ENCODE data around the gene PPARG. TPM values are rescaled to one million over a fixed set of nuclear protein-coding genes. Genes with fewer than 3 reads are reported as not detected.
A peak's percentile ranks its signal among the peaks of the same experiment; 100 is the strongest.

PPARG gene
- total RNA-seq, 1 experiment from 2014 or later: 71.6 TPM

- Histone ChIP-seq H3K79me2 (ENCODE audit: insufficient read depth, low read length) (no peaks in the 10 kb centered on the region), H3K4me2 (ENCODE audit: low read length) (peak overlapping the region; percentile 8; the same call in 1 of the 2 replicates), H3K36me3 (ENCODE audit: control insufficient read depth in 1 of 2, insufficient read depth in 2 of 2, low read length in 2 of 2) (no peaks in the 10 kb centered on the region), H3K27me3 (ENCODE audit: insufficient read depth, low read length) (no peaks in the 10 kb centered on the region), H3K9me3 (ENCODE audit: control insufficient read depth in 1 of 2, insufficient read depth in 1 of 2, low read depth in 1 of 2, low read length in 2 of 2) (no peaks in the 10 kb centered on the region), H4K20me1 (ENCODE audit: insufficient read depth) (no peaks in the 10 kb centered on the region), H3K4me1 (ENCODE audit: control insufficient read depth in 1 of 2, insufficient read depth in 2 of 2, low read length in 2 of 2) (peaks cover 18 to 38% of the 10 kb centered on the region in 2 experiments), H3K9ac (ENCODE audit: low read length) (no peak overlapping the region), H3K9me2 (ENCODE audit: insufficient read depth) (no peaks in the 10 kb centered on the region), H3K4me3 (replicated peaks in 1 of 2; ENCODE audit: low read depth in 1 of 2, low read length in 2 of 2) (no peak overlapping the region), H3K27ac (ENCODE audit: low read depth, low read length) (no peak overlapping the region), H2AFZ (ENCODE audit: low read depth, low read length, poor library complexity, severe bottlenecking) (no peak overlapping the region)
- TF ChIP-seq POLR2A (IDR thresholded peaks at IDR 0.05; ENCODE audit: borderline replicate concordance, extremely low read depth, insufficient read depth, insufficient read length) (no peak), CBX3 (IDR thresholded peaks at IDR 0.05; ENCODE audit: low read depth) (no peak), SP1 (IDR thresholded peaks at IDR 0.05; ENCODE audit: low read depth) (no peak), EGR1 (IDR thresholded peaks at IDR 0.05; ENCODE audit: low read depth) (peak; percentile 29; the same call in 1 of the 2 replicates), MAX (IDR thresholded peaks at IDR 0.05) (no peak), POLR2AphosphoS5 (IDR thresholded peaks at IDR 0.05; ENCODE audit: low read depth, low read length) (no peak), ELF1 (IDR thresholded peaks at IDR 0.05; ENCODE audit: borderline replicate concordance, low read depth) (no peak), FOSL1 (IDR thresholded peaks at IDR 0.05; ENCODE audit: low read depth) (0 out of 2 replicates have a peak, but pooled peaks have one; percentile 7)
- intact Hi-C loops (cut with micrococcal nuclease): no loop called here
- no TSS peak for BruUV-seq (replicated peaks)
- ChIA-PET RAD21 (ENCODE audit: low non-redundant PET in 1 of 2, low total read pairs in 2 of 2, uncharacterized antibody in 2 of 2, unreplicated experiment in 2 of 2) (no interaction called here), CTCF (interaction anchor here (0.8 kb wide), 1 partner anchor 59 kb away, joined by 3 read pairs; no protein-coding TSS in a partner anchor), POLR2A (no interaction called here)
- DNase-seq (ENCODE audit: low read depth, low spot score) (no peak), ATAC-seq (no peak)
Measured at GRCh38 chr3:12420393-12420792, 131.5 kb downstream of the PPARG start.

GRCh38 chr3:12421132-12421531 is 132.3 kb downstream of the PPARG start:
- H4K20me1 ChIP-seq (ENCODE audit: insufficient read depth): no peaks in the 10 kb centered on the region
- H3K4me1 ChIP-seq (ENCODE audit: control insufficient read depth in 1 of 2, insufficient read depth in 2 of 2, low read length in 2 of 2): peaks cover 18 to 38% of the 10 kb centered on the region in 2 experiments
- H3K36me3 ChIP-seq (ENCODE audit: control insufficient read depth in 1 of 2, insufficient read depth in 2 of 2, low read length in 2 of 2): no peaks in the 10 kb centered on the region
- no TSS peak for BruUV-seq (replicated peaks)
- H3K79me2 ChIP-seq (ENCODE audit: insufficient read depth, low read length): no peaks in the 10 kb centered on the region
- no peak overlapping the region for H2AFZ ChIP-seq (ENCODE audit: low read depth, low read length, poor library complexity, severe bottlenecking)
- DNase-seq (ENCODE audit: low read depth, low spot score): no peak
- H3K9me3 ChIP-seq (ENCODE audit: control insufficient read depth in 1 of 2, insufficient read depth in 1 of 2, low read depth in 1 of 2, low read length in 2 of 2): no peaks in the 10 kb centered on the region
- no peak overlapping the region for H3K9ac ChIP-seq (ENCODE audit: low read length)
- TF ChIP-seq POLR2A (IDR thresholded peaks at IDR 0.05; ENCODE audit: borderline replicate concordance, extremely low read depth, insufficient read depth, insufficient read length) (no peak), ZBTB33 (IDR thresholded peaks at IDR 0.05; ENCODE audit: extremely low read depth, insufficient replicate concordance, low read length) (no peak), SIN3A (IDR thresholded peaks at IDR 0.05; ENCODE audit: low read depth) (no peak), ZFX (IDR thresholded peaks at IDR 0.05) (no peak), CTCF (IDR thresholded peaks at IDR 0.05 in 2 of 3, conservative IDR thresholded peaks at IDR 0.05 in 1 of 3; ENCODE audit: borderline replicate concordance in 1 of 3, insufficient read depth in 1 of 3, low read depth in 2 of 3, low read length in 2 of 3) (no peak), EZH2 (IDR thresholded peaks at IDR 0.05) (no peak), CBX3 (IDR thresholded peaks at IDR 0.05; ENCODE audit: low read depth) (no peak), JUND (IDR thresholded peaks at IDR 0.05) (no peak), SP1 (IDR thresholded peaks at IDR 0.05; ENCODE audit: low read depth) (no peak), ELF1 (IDR thresholded peaks at IDR 0.05; ENCODE audit: borderline replicate concordance, low read depth) (no peak), RAD21 (IDR thresholded peaks at IDR 0.05; ENCODE audit: low read depth) (no peak), EZH2phosphoT487 (IDR thresholded peaks at IDR 0.05; ENCODE audit: borderline replicate concordance) (no peak), FOSL1 (IDR thresholded peaks at IDR 0.05; ENCODE audit: low read depth) (no peak), ZNF274 (IDR thresholded peaks at IDR 0.05; ENCODE audit: low read depth, low read length) (no peak), YY1 (IDR thresholded peaks at IDR 0.05; ENCODE audit: extremely low read depth, insufficient replicate concordance, low read depth, low read length) (no peak)
- ChIA-PET POLR2A (no interaction called here), CTCF (no interaction called here), RAD21 (ENCODE audit: low non-redundant PET in 1 of 2, low total read pairs in 2 of 2, uncharacterized antibody in 2 of 2, unreplicated experiment in 2 of 2) (no interaction called here)
- H3K4me3 ChIP-seq (replicated peaks in 1 of 2; ENCODE audit: low read depth in 1 of 2, low read length in 2 of 2): no peak overlapping the region
- intact Hi-C loops (cut with micrococcal nuclease): no loop called here
- H3K27me3 ChIP-seq (ENCODE audit: insufficient read depth, low read length): no peaks in the 10 kb centered on the region
- H3K27ac ChIP-seq (ENCODE audit: low read depth, low read length): no peak overlapping the region
- no peaks in the 10 kb centered on the region for H3K9me2 ChIP-seq (ENCODE audit: insufficient read depth)
- H3K4me2 ChIP-seq (ENCODE audit: low read length): no peak overlapping the region
- ATAC-seq: no peak
